ENCODE results near the gene COL6A1.

COL6A1 gene

DNA sequence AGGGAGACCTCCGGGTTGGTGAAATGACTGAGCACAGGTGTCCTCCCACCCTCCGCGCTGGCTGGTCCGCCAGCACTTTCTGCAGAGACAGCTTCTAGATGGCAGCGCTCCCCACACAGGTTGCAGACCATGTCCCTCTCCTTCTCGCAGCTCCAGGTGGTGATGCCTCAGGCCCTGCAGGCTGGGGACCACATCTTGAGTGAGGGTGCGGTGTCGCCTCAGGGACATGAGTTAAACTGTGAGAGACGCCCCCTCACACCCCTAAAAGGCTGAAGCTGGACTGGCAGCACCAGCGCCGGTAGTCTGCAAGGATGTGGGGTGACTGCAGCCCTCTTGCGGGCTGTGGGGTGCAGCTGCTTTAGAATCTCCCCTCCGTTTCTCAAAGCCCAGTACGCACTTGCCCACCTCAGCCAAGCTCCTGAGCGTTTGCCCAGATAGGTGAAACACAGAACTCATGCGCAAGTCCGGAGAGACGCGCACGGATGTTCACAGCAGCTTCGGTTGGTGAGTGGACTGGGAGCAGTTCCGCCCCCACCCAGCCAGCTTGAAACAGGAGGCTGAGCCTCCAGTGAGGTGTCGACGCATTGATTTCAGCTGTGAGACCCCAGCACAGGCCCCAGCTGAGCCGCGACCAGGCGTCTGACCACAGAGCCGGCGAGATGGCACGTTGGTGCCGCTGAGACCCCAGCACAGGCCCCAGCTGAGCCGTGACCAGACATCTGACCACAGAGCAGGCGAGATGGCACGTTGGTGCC, 28.6 kb downstream of the COL6A1 start:
- Mint-ChIP-seq H3K4me1 (no peaks in the 10 kb centered on the region), H3K9me3 (no peaks in the 10 kb centered on the region), H3K27me3 (peaks cover 2% of the 10 kb centered on the region), H3K36me3 (no peaks in the 10 kb centered on the region), H3K27ac (no peak overlapping the region), H3K4me3 (no peak overlapping the region)

GRCh38 chr21:46011267-46011967, 29.8 kb downstream of the COL6A1 start:
- no peaks in the 10 kb centered on the region for H3K4me1 Mint-ChIP-seq
- H3K27ac Mint-ChIP-seq, result no peak overlapping the region
- no peak overlapping the region for H3K4me3 Mint-ChIP-seq
- no peaks in the 10 kb centered on the region for H3K9me3 Mint-ChIP-seq
- H3K27me3 Mint-ChIP-seq, result peaks cover 6% of the 10 kb centered on the region
- no peaks in the 10 kb centered on the region for H3K36me3 Mint-ChIP-seq

DNA sequence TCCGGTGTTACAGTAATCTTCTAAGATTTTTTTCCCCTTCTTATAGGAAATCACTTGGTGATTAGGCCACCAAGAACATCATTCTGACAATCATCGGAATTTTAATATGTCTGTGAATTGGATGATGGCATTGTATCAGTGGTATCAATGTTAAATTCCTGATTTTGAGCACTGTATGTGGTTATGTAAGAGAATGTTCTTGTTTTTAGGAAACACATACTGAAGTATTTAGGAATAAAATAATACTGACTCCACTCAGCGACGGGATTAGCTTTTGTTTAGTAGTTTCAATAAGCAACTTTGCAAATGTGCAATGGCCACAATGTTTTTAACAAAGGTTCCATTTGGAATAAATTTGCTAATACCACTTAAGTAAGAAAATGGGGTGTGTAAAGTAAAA, 30.6 kb downstream of the COL6A1 start:
- H3K36me3 Mint-ChIP-seq, result no peaks in the 10 kb centered on the region
- H3K4me3 Mint-ChIP-seq, result no peak overlapping the region
- H3K27me3 Mint-ChIP-seq, result peaks cover 11% of the 10 kb centered on the region
- H3K27ac Mint-ChIP-seq, result no peak overlapping the region
- H3K9me3 Mint-ChIP-seq, result no peaks in the 10 kb centered on the region
- no peaks in the 10 kb centered on the region for H3K4me1 Mint-ChIP-seq

DNA sequence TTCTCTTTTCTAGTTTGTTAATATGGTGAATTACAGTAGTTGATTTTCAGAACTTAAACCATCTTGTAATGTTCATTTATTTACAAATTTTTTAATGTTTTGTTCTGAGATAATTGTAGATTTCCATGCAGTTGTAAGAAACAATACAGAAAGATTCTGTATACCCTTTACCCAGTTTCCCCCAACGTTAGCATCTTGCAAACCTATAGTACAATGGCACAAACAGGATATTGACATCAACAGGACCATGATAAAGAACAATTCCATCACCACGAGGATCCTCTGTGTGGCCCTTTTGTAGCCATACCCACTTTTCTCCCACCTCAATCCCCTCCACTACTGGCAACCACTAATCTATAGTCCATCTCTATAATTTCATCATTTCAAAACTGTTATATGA, 33.3 kb downstream of the COL6A1 start:
- no peak overlapping the region for H3K27ac Mint-ChIP-seq
- H3K4me1 Mint-ChIP-seq, result no peaks in the 10 kb centered on the region
- peaks cover 21% of the 10 kb centered on the region for H3K27me3 Mint-ChIP-seq
- H3K9me3 Mint-ChIP-seq, result no peaks in the 10 kb centered on the region
- H3K36me3 Mint-ChIP-seq, result no peaks in the 10 kb centered on the region
- no peak overlapping the region for H3K4me3 Mint-ChIP-seq

- Mint-ChIP-seq H3K4me1 (no peaks in the 10 kb centered on the region), H3K9me3 (no peaks in the 10 kb centered on the region), H3K27me3 (peaks cover 21% of the 10 kb centered on the region), H3K36me3 (no peaks in the 10 kb centered on the region), H3K4me3 (no peak overlapping the region), H3K27ac (no peak overlapping the region)
These were observed 35.6 kb downstream of the COL6A1 start for GRCh38 chr21:46017148-46017547.

GRCh38 chr21:46017695-46018094, 36.1 kb downstream of the COL6A1 start:
- H3K4me1 Mint-ChIP-seq, result no peaks in the 10 kb centered on the region
- H3K9me3 Mint-ChIP-seq, result no peaks in the 10 kb centered on the region
- H3K27me3 Mint-ChIP-seq, result peaks cover 21% of the 10 kb centered on the region
- H3K36me3 Mint-ChIP-seq, result no peaks in the 10 kb centered on the region
- H3K4me3 Mint-ChIP-seq, result no peak overlapping the region
- no peak overlapping the region for H3K27ac Mint-ChIP-seq

DNA sequence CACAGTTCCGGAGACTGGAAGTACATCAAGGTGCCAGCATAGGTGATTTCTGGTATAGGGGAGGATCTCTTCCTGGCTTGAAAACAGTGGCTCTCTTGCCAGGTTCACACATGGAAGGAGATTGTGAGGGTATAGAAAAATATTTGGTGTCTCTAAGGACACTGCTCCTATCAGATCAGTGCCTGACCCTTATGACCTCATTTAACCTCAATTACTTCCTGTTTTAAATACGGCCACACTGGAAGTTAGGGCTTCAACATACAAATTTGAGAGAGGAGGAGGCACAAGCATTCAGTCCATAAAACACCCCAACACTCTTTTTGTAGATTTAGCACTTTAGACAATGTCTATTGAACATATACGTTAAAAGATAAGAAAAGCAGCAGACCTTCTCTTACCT, 37.0 kb downstream of the COL6A1 start:
- no peaks in the 10 kb centered on the region for H3K4me1 Mint-ChIP-seq
- no peak overlapping the region for H3K27ac Mint-ChIP-seq
- no peaks in the 10 kb centered on the region for H3K36me3 Mint-ChIP-seq
- no peaks in the 10 kb centered on the region for H3K9me3 Mint-ChIP-seq
- H3K27me3 Mint-ChIP-seq, result peaks cover 19% of the 10 kb centered on the region
- H3K4me3 Mint-ChIP-seq, result no peak overlapping the region

- Mint-ChIP-seq H3K27ac (peak overlapping the region; percentile 11), H3K27me3 (peaks cover 20% of the 10 kb centered on the region), H3K4me1 (no peaks in the 10 kb centered on the region), H3K36me3 (no peaks in the 10 kb centered on the region), H3K9me3 (no peaks in the 10 kb centered on the region), H3K4me3 (no peak overlapping the region)
These were observed 39.0 kb downstream of the COL6A1 start for GRCh38 chr21:46020581-46020980.

DNA sequence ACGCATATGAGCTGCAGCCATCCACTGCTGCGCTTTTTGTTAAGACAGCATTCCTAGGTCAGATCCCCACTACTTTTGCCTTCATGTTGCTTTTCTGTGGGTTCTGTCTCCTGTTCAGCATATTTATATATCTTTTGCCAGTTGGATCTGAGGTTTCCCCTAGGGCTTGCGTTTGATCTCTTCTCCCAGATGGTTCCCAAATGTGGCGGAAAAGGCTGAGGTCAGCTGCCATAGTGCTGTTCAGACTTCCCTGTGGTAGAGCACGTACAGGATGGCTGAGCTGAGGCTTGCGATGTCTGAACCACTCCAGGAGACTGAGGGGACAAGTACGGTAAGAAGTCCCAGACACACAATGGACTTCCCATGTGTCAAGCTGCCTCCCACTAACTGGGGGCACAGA, 39.8 kb downstream of the COL6A1 start:
- Mint-ChIP-seq H3K36me3 (no peaks in the 10 kb centered on the region), H3K27ac (peak overlapping the region; percentile 62), H3K4me3 (no peak overlapping the region), H3K27me3 (peaks cover 17% of the 10 kb centered on the region), H3K4me1 (no peaks in the 10 kb centered on the region), H3K9me3 (no peaks in the 10 kb centered on the region)

- H3K4me3 Mint-ChIP-seq, result no peak overlapping the region
- H3K27ac Mint-ChIP-seq, result no peak overlapping the region
- H3K9me3 Mint-ChIP-seq, result no peaks in the 10 kb centered on the region
- H3K27me3 Mint-ChIP-seq, result peaks cover 12% of the 10 kb centered on the region
- H3K36me3 Mint-ChIP-seq, result no peaks in the 10 kb centered on the region
- H3K4me1 Mint-ChIP-seq, result no peaks in the 10 kb centered on the region
These were observed 40.5 kb downstream of the COL6A1 start for GRCh38 chr21:46021978-46022544.

DNA sequence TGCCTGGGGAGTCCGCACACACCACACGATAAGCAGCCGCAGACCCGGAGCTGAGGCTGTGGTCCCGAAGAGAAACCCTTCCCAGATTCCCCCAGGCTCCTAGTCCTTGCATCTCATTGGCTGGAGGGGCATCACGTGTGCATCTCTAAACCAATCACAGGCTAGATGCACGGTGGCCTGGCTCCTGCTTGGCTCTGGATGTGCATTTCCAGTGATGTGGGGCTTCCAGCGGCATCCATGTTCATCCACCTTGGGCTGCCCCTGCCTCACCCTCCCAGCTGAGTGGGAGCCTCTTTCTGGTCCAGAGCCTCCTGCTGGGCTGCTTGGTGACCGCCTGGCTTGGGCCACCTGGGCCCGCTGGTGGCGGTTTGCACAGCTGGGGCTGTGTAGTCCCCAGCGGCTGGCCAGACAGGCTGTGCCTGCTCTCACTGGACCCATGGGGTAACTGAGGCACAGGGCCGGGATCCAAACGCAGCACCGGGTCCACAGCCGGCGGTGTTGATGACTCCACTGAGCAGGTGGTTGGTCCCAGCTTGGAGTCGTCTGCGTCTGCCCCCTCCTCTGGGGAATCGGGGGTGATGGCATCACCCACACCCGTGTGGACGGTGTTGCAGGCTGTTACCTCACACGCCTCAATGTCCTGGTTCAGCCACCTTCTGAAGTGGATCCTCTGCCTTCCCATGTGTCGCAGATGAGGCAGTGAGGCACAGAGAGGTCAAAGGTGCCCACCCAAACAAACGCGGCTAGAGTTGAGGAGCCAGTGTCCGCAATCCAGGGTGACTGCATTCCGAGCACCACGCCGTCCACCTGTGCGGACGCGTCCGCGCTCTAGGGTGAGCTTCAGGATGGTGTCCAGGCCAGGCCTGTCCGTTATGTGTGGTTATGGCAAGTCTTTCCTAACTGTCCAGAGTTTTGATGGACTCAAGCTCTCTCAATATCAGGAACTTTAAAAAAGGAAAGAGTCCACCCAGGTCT, 41.3 kb downstream of the COL6A1 start:
- Mint-ChIP-seq H3K36me3 (no peaks in the 10 kb centered on the region), H3K27ac (no peak overlapping the region), H3K9me3 (no peaks in the 10 kb centered on the region), H3K4me1 (no peaks in the 10 kb centered on the region), H3K4me3 (no peak overlapping the region), H3K27me3 (peaks cover 8% of the 10 kb centered on the region)

GRCh38 chr21:46023555-46023954, 42.0 kb downstream of the COL6A1 start:
- Mint-ChIP-seq H3K4me1 (no peaks in the 10 kb centered on the region), H3K36me3 (no peaks in the 10 kb centered on the region), H3K9me3 (no peaks in the 10 kb centered on the region), H3K4me3 (no peak overlapping the region), H3K27ac (no peak overlapping the region), H3K27me3 (peaks cover 6% of the 10 kb centered on the region)

DNA sequence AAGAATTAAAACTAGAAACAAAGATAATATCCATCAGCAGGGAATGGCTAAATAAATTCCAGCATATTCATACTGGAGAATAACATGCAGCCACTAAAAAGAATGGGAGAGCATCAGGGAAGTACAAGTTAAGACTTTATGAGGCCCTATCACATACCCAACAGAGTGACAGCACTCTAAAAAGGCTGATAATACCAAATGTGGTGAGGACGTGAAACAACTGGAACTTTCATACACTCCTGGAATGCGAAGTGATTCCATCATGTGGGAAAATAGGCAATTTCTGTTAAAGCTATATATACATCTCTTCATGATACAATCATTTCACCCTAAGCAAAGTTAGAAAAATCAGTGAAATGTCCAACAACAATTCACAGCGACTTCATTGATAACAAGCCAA, 42.6 kb downstream of the COL6A1 start:
- H3K27ac Mint-ChIP-seq, result no peak overlapping the region
- peaks cover 4% of the 10 kb centered on the region for H3K27me3 Mint-ChIP-seq
- H3K4me1 Mint-ChIP-seq, result no peaks in the 10 kb centered on the region
- H3K36me3 Mint-ChIP-seq, result peaks cover under 1% of the 10 kb centered on the region
- peaks cover 3% of the 10 kb centered on the region for H3K9me3 Mint-ChIP-seq
- H3K4me3 Mint-ChIP-seq, result no peak overlapping the region

GRCh38 chr21:46025113-46025770, 43.7 kb downstream of the COL6A1 start:
- Mint-ChIP-seq H3K27ac (no peak overlapping the region), H3K4me3 (no peak overlapping the region), H3K36me3 (peaks cover 2% of the 10 kb centered on the region), H3K4me1 (no peaks in the 10 kb centered on the region), H3K27me3 (peaks cover 2% of the 10 kb centered on the region), H3K9me3 (peaks cover 10% of the 10 kb centered on the region)
